Measurements from ENCODE around the gene SUN5.
"Not testable (repeated sequence)": the region's sequence is repeated elsewhere in the genome, so short reads cannot be mapped to it uniquely, and the experiment has no call there.

The SUN5 gene

GRCh38 chr20:32975698-32976674 is 28.2 kb downstream of the SUN5 start:
- DNase-seq (ENCODE audit: insufficient read length, low spot score) (no peak), FAIRE-seq (no peak)
- TF ChIP-seq POLR2A (IDR thresholded peaks at IDR 0.05; ENCODE audit: low read depth, low read length) = no peak

GRCh38 chr20:32975121-32975520 is 29.1 kb downstream of the SUN5 start:
- DNase-seq (ENCODE audit: insufficient read length, low spot score); FAIRE-seq: not testable (repeated sequence)

GRCh38 chr20:32974204-32975064 is 29.8 kb downstream of the SUN5 start:
- DNase-seq (ENCODE audit: insufficient read length, low spot score); FAIRE-seq: not testable (repeated sequence)

- no peak for TF ChIP-seq POLR2A (IDR thresholded peaks at IDR 0.05; ENCODE audit: low read depth, low read length)
- FAIRE-seq = no peak
Observed at GRCh38 chr20:32973077-32973717, 31.0 kb downstream of the SUN5 start.

GRCh38 chr20:32972181-32973076 is 31.8 kb downstream of the SUN5 start:
- TF ChIP-seq POLR2A (IDR thresholded peaks at IDR 0.05; ENCODE audit: low read depth, low read length) = no peak
- FAIRE-seq (no peak), DNase-seq (ENCODE audit: insufficient read length, low spot score) (no peak)

More at GRCh38 chr20:32973077-32973717, 31.0 kb downstream of the SUN5 start:
- no peak for DNase-seq (ENCODE audit: insufficient read length, low spot score)

- FAIRE-seq (no peak), DNase-seq (ENCODE audit: insufficient read length, low spot score) (no peak)
- TF ChIP-seq POLR2A (IDR thresholded peaks at IDR 0.05; ENCODE audit: low read depth, low read length) = no peak
Observed at GRCh38 chr20:32971703-32972161, 32.5 kb downstream of the SUN5 start.

- no peak for DNase-seq (ENCODE audit: insufficient read length, low spot score)
- TF ChIP-seq POLR2A (IDR thresholded peaks at IDR 0.05; ENCODE audit: low read depth, low read length) = no peak
- no peak for FAIRE-seq
Observed at GRCh38 chr20:32970973-32971300, 33.3 kb downstream of the SUN5 start.

GRCh38 chr20:32970115-32970972 is 33.9 kb downstream of the SUN5 start:
- FAIRE-seq (no peak), DNase-seq (ENCODE audit: insufficient read length, low spot score) (no peak)
- TF ChIP-seq POLR2A (IDR thresholded peaks at IDR 0.05; ENCODE audit: low read depth, low read length) = no peak

- TF ChIP-seq POLR2A (IDR thresholded peaks at IDR 0.05; ENCODE audit: low read depth, low read length) = no peak
- FAIRE-seq (no peak), DNase-seq (ENCODE audit: insufficient read length, low spot score) (no peak)
Observed at GRCh38 chr20:32969356-32970114, 34.7 kb downstream of the SUN5 start.

- DNase-seq (ENCODE audit: insufficient read length, low spot score) = no peak
- FAIRE-seq = no peak
- TF ChIP-seq POLR2A (IDR thresholded peaks at IDR 0.05; ENCODE audit: low read depth, low read length) = no peak
Observed at GRCh38 chr20:32968478-32969241, 35.6 kb downstream of the SUN5 start.

- DNase-seq (ENCODE audit: insufficient read length, low spot score) = no peak
- FAIRE-seq = no peak
- no peak for TF ChIP-seq POLR2A (IDR thresholded peaks at IDR 0.05; ENCODE audit: low read depth, low read length)
Observed at GRCh38 chr20:32967961-32968457, 36.2 kb downstream of the SUN5 start.

All from H54 (cell line).